ENCODE measurements around the gene PSME1.

PSME1 gene

GRCh38 chr14:24135834-24136683, at the start of gene PSME1:
PSME1 (plus strand) TSS chr14:24136194; CDS start chr14:24136263, 69 bp downstream.
- DNase-seq (ENCODE audit: low read depth, low spot score), result peak; percentile 71

GRCh38 chr14:24087004-24087403, 49.0 kb upstream of the PSME1 start:
- DNase-seq (ENCODE audit: low read depth, low spot score), result no peak

- no peak for DNase-seq (ENCODE audit: low read depth, low spot score)
These were observed 47.9 kb upstream of the PSME1 start for GRCh38 chr14:24088095-24088494.

GRCh38 chr14:24089890-24090289, 46.1 kb upstream of the PSME1 start:
- DNase-seq (ENCODE audit: low read depth, low spot score), result no peak

- no peak for DNase-seq (ENCODE audit: low read depth, low spot score)
These were observed 43.9 kb upstream of the PSME1 start for GRCh38 chr14:24092110-24092504.

GRCh38 chr14:24092505-24093206, 43.3 kb upstream of the PSME1 start:
- DNase-seq (ENCODE audit: low read depth, low spot score), result no peak

GRCh38 chr14:24093207-24093900, 42.6 kb upstream of the PSME1 start:
- DNase-seq (ENCODE audit: low read depth, low spot score), result no peak

- DNase-seq (ENCODE audit: low read depth, low spot score), result no peak
These were observed 41.8 kb upstream of the PSME1 start, which contains the start of gene PCK2 for GRCh38 chr14:24093901-24094840. PCK2 (plus strand) TSS chr14:24094311; CDS start chr14:24094406, 95 bp downstream.

GRCh38 chr14:24094841-24095270, 41.1 kb upstream of the PSME1 start:
- DNase-seq (ENCODE audit: low read depth, low spot score), result no peak

GRCh38 chr14:24095271-24096068, 40.5 kb upstream of the PSME1 start:
- DNase-seq (ENCODE audit: low read depth, low spot score), result no peak

GRCh38 chr14:24096545-24097181, 39.3 kb upstream of the PSME1 start:
- no peak for DNase-seq (ENCODE audit: low read depth, low spot score)

- DNase-seq (ENCODE audit: low read depth, low spot score), result no peak
These were observed 37.6 kb upstream of the PSME1 start for GRCh38 chr14:24098229-24098926.

- DNase-seq (ENCODE audit: low read depth, low spot score), result no peak
These were observed 36.8 kb upstream of the PSME1 start for GRCh38 chr14:24098927-24099813.

- DNase-seq (ENCODE audit: low read depth, low spot score), result no peak
These were observed 35.6 kb upstream of the PSME1 start for GRCh38 chr14:24100197-24100981.

GRCh38 chr14:24100982-24101494, 35.0 kb upstream of the PSME1 start:
- no peak for DNase-seq (ENCODE audit: low read depth, low spot score)

GRCh38 chr14:24102357-24103048, 33.5 kb upstream of the PSME1 start:
- DNase-seq (ENCODE audit: low read depth, low spot score), result no peak
